ENCODE data around the gene BMX.
A peak's percentile ranks its signal among the peaks of the same experiment; 100 is the strongest.

The BMX gene

DNA sequence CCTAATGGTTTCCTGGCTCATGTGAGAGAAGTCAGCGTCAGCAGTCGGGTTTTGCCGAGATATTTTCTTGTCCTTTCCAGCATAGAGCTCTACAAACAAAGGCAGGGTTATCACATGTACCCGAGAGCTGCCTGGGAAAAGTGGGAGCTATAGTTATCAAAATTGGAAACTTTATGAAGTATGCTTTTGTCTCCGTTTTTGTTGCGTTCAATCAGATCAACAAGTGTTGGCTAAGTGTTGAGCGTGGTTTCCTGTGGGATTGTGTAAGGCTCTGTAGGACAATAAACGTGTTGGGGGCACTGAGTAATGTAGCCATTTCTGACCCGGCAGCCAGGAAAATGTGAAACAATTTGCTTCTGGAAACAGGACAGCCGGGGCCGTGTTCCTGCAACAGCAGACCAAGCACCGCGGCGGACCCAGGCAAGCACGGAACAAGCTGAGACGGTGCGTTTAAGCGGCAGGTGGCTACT, at the start of gene BMX:
TSS of gene BMX (plus strand) at position 311 of the 470 bp plus-strand sequence. CDS start 7,547 bp downstream, outside the sequence.
- TF ChIP-seq POLR2A (IDR thresholded peaks at IDR 0.05; ENCODE audit: extremely low read depth, insufficient read length) (no peak), MYC (IDR thresholded peaks at IDR 0.05; ENCODE audit: low read depth, low read length) (no peak)
- TF ChIP-seq, protein P1, sequence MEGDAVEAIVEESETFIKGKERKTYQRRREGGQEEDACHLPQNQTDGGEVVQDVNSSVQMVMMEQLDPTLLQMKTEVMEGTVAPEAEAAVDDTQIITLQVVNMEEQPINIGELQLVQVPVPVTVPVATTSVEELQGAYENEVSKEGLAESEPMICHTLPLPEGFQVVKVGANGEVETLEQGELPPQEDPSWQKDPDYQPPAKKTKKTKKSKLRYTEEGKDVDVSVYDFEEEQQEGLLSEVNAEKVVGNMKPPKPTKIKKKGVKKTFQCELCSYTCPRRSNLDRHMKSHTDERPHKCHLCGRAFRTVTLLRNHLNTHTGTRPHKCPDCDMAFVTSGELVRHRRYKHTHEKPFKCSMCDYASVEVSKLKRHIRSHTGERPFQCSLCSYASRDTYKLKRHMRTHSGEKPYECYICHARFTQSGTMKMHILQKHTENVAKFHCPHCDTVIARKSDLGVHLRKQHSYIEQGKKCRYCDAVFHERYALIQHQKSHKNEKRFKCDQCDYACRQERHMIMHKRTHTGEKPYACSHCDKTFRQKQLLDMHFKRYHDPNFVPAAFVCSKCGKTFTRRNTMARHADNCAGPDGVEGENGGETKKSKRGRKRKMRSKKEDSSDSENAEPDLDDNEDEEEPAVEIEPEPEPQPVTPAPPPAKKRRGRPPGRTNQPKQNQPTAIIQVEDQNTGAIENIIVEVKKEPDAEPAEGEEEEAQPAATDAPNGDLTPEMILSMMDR (IDR thresholded peaks at IDR 0.05; ENCODE audit: low read depth, low read length) = no peak
- TF ChIP-seq, protein P2, sequence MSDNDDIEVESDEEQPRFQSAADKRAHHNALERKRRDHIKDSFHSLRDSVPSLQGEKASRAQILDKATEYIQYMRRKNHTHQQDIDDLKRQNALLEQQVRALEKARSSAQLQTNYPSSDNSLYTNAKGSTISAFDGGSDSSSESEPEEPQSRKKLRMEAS (IDR thresholded peaks at IDR 0.05; ENCODE audit: low read depth, low read length) = no peak
- peak; percentile 59 for DNase-seq (ENCODE audit: low read depth)
- peak within 1 kb of the TSS; percentile 34 for H3K4me3 ChIP-seq (ENCODE audit: low read depth, low read length)

DNA sequence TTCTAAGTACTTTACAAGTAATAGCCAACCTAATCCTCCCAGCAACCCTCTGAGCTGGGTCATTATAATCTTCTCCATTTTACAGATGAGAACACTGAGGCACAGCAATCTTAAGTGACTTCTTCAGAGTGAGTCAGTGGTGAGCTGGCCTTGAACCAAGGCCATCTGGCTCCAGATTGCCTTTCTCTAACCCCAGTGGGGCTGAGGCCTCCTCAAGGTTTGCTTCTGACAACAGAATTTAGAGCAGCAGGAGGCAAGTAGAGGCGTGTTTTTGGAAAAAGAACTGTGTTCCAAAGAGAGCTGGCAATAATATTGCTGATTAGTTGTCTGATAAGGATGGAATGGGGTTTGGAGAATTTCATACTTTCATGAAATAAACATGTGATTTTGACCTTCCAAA, 48.7 kb upstream of the BMX start:
- TF ChIP-seq, protein P2 (IDR thresholded peaks at IDR 0.05; ENCODE audit: low read depth, low read length) = no peak
- no peak for TF ChIP-seq MYC (IDR thresholded peaks at IDR 0.05; ENCODE audit: low read depth, low read length)
- TF ChIP-seq POLR2A (IDR thresholded peaks at IDR 0.05; ENCODE audit: extremely low read depth, insufficient read length) = no peak
- TF ChIP-seq, protein P1 (IDR thresholded peaks at IDR 0.05; ENCODE audit: low read depth, low read length) = no peak
- no peak overlapping the region for H3K4me3 ChIP-seq (ENCODE audit: low read depth, low read length)
- DNase-seq (ENCODE audit: low read depth) = no peak

DNA sequence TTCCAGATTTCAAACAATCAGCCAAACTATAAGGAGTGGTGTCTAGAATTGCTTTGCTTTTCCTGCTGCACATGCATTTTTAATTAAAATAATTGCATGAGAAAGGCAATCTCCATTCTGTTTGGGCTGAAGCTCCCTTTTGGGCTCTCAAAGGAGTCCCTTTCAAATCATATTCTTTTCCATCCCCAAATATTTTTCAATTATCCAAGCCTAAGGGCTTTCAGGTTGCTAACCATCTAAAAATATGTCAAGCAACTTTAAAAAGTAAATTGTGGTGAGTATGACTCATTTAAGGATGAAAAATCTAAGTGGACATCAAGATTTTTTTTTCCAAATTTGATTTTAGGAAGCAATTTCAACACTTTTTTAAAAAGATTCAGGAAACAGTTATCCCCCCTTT, 35.9 kb upstream of the BMX start:
- no peak for DNase-seq (ENCODE audit: low read depth)
- TF ChIP-seq POLR2A (IDR thresholded peaks at IDR 0.05; ENCODE audit: extremely low read depth, insufficient read length) (no peak), MYC (IDR thresholded peaks at IDR 0.05; ENCODE audit: low read depth, low read length) (no peak)
- TF ChIP-seq, protein P2 (IDR thresholded peaks at IDR 0.05; ENCODE audit: low read depth, low read length) = no peak
- TF ChIP-seq, protein P1 (IDR thresholded peaks at IDR 0.05; ENCODE audit: low read depth, low read length) = no peak
- H3K4me3 ChIP-seq (ENCODE audit: low read depth, low read length) = no peak overlapping the region

DNA sequence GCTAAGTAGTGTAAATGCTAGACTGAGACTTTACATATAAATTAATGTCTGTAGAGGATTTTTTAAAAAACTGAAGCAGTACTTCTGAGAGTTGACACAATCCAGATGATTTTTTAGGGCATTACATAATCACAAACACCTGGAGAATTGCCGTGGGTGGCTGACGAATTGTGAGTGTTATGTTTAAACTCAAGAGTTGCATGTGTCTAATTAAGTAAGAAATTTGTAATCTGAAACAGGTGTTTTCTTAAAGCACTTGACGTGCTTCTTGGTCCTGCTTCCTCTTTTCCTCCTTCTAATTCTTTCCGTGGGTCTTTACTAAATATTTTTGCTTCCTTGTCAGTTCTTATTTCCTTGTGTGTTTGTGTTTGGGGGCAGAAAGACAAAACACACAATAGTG, 35.3 kb upstream of the BMX start:
- TF ChIP-seq POLR2A (IDR thresholded peaks at IDR 0.05; ENCODE audit: extremely low read depth, insufficient read length) (no peak), MYC (IDR thresholded peaks at IDR 0.05; ENCODE audit: low read depth, low read length) (no peak)
- TF ChIP-seq, protein P2 (IDR thresholded peaks at IDR 0.05; ENCODE audit: low read depth, low read length) = no peak
- TF ChIP-seq, protein P1 (IDR thresholded peaks at IDR 0.05; ENCODE audit: low read depth, low read length) = no peak
- no peak for DNase-seq (ENCODE audit: low read depth)
- H3K4me3 ChIP-seq (ENCODE audit: low read depth, low read length) = no peak overlapping the region

DNA sequence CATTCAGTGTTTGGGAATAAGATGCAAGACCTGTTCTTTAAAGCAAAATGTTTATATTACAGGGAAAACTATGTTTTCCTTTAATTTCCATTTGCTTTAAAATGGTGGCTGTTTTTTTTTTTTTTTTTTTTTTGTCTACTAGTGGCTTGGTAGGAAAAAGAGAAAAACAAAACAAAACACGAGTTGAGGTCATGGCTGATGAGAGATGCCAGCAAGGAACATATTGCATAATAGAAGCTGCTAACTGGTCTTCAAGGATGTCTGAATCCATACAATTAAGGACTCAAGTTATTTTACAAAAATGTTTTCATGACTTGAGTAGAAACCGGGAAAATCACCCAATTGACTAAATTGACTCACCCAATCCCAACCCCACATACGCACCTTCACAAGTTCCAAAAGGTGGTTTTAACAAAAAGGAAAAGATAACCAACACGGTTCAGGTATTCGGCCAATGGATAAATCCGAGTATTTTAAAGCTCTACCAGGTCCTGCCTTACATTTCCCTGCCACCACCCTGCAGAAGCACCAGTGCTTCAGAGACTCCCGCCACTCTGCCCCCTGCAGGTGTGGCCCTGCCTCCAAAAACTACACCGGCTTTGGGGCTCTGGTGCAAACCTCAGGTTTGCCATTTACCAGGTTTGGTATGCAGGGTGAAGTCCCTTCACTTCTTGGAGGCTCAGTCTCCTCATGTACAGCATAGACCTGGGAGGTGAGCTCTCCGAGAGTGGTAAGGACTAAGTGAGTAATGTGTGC, 34.5 kb upstream of the BMX start:
- no peak overlapping the region for H3K4me3 ChIP-seq (ENCODE audit: low read depth, low read length)
- DNase-seq (ENCODE audit: low read depth) = peak; percentile 11
- no peak for TF ChIP-seq POLR2A (IDR thresholded peaks at IDR 0.05; ENCODE audit: extremely low read depth, insufficient read length)
- TF ChIP-seq, protein P1 (IDR thresholded peaks at IDR 0.05; ENCODE audit: low read depth, low read length) = peak; percentile 11
- TF ChIP-seq, protein P2 (IDR thresholded peaks at IDR 0.05; ENCODE audit: low read depth, low read length) = no peak
